Retinal pigment epithelial cell (primary cell): ENCODE data around the gene FLT4.

Experiments used
- DNase-seq: peaks from one replicate; pipeline ENCODE4 v3.0.0-alpha.2; 2010; ENCODE audit warnings: low read depth
- H3K4me3 ChIP-seq: 2 replicates; pipeline ENCODE4 v1.5.1; 2011; ENCODE audit warnings: mild to moderate bottlenecking, low read length, control low read depth, moderate library complexity
- TF ChIP-seq, protein P1 (sequence below): conservative IDR thresholded peaks from 2 replicates; pipeline ENCODE4 v1.5.1; 2011; ENCODE audit warnings: low read depth, low read length, control low read depth, inconsistent platforms

FLT4 gene

DNA sequence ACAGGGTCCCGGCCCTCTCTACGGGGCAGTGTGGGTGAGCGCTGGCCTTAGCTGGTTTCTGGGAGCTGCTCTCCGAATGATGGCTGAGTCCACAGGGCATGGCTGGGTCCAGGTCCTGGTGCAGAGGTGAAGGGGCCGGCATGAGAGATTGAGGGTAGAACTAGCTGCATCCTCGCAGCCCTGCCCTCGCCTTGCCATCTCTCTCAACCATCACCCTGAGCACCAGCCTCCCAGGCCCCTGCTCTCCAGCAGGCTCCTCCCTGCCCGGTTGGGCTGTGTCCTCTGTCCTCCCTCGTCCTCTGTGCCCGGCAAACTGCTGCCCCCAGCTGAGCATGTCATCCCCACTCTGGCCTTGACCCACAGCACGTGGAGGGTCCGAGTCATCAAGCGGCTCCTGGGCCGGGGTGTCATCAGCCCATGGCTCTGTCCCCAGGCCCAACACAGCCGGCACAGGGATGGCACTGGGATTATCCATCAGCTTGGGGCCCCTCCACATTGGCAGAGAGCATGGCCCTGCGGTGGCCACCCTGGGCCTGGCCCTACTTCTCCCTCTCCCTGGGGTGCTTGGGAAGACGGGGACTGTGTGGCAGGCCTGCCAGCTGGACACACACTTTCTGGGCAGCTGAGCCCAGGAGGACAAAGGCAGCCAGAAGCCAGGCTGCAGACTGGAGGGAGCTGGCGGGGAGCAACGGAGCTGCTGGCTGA is 8.4 kb downstream of the FLT4 start:
- TF ChIP-seq, protein P1, sequence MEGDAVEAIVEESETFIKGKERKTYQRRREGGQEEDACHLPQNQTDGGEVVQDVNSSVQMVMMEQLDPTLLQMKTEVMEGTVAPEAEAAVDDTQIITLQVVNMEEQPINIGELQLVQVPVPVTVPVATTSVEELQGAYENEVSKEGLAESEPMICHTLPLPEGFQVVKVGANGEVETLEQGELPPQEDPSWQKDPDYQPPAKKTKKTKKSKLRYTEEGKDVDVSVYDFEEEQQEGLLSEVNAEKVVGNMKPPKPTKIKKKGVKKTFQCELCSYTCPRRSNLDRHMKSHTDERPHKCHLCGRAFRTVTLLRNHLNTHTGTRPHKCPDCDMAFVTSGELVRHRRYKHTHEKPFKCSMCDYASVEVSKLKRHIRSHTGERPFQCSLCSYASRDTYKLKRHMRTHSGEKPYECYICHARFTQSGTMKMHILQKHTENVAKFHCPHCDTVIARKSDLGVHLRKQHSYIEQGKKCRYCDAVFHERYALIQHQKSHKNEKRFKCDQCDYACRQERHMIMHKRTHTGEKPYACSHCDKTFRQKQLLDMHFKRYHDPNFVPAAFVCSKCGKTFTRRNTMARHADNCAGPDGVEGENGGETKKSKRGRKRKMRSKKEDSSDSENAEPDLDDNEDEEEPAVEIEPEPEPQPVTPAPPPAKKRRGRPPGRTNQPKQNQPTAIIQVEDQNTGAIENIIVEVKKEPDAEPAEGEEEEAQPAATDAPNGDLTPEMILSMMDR: no peak

DNA sequence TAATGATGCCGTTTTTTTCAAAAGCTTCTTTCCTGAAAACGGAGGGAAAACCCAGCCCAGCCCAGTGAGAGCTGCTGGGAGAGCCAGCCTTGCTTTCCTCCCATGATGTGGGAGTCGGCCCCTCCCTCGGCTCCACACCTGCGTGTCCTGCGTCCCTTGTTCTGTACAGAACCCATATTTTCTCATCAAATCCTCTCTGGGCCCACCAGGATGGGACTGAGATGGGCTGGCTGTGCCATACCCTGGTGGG is 8.9 kb downstream of the FLT4 start:
- no peak overlapping the region for H3K4me3 ChIP-seq
- DNase-seq: no peak
- TF ChIP-seq, protein P1: no peak

More for the DNA sequence above, 8.4 kb downstream of the FLT4 start:
- H3K4me3 ChIP-seq: no peak overlapping the region
- no peak for DNase-seq

DNA sequence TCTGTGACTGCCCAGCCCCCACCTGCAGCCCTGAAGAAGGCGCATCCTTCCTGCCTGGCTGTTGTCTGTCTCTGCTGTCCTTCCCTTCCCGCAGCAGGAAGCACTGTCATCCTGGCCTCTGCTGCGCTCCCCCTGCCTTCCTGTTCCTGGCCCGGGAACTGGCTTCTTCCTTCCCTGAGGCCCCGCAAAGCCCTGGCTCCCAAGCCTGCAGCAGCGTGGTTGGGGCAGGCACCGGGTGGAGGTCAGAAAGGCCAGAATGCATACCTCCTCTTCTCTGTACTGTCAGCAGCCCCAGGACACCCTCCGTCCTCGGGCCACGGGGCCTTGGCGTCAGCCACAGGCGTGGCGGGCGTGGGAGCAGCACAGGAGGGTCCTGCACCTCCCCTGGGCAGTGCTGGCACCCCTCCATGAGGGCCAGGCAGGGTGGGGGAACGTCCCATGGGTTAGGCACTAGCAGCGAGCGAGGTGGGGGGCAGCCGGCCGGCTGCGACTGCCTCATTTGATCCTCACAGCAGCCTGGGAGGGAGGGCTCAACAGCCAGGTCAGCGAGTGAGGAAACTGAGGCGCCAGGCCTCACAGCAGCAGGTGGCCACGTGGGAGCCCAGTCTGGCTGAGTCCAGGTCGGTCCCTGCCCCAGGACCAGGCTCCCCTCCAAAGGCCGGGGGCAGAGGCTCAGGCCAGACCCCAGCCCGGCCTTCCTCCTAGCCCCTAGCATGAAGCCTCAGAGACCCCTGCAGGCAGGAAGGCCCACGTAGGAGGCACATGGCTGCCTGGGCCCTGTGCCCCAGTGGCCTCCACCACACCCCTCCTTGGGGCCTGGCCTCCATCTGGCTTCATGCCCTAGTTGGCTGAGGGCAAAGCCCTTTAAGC is 9.4 kb downstream of the FLT4 start:
- H3K4me3 ChIP-seq: no peak overlapping the region
- no peak for DNase-seq
- TF ChIP-seq, protein P1: no peak

DNA sequence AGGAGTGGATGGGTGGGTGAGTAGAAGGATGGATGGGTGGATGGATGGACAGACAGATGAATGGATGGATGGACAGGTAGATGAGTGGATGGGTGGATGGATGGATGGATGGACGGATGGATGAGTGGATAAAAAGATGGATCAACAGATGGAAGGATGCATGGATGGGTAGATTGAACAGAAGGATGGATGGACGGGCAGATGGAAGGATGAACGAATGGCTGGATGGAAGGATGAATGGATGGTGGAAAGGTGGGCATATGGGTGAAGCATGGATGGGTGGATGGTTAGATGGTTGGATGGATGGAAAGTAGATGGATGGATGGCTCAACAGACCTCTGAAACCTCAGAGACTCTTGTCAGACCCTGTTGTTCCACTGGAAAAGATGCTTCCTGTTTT is 10.1 kb downstream of the FLT4 start:
- TF ChIP-seq, protein P1: no peak
- no peak overlapping the region for H3K4me3 ChIP-seq
- DNase-seq: no peak

DNA sequence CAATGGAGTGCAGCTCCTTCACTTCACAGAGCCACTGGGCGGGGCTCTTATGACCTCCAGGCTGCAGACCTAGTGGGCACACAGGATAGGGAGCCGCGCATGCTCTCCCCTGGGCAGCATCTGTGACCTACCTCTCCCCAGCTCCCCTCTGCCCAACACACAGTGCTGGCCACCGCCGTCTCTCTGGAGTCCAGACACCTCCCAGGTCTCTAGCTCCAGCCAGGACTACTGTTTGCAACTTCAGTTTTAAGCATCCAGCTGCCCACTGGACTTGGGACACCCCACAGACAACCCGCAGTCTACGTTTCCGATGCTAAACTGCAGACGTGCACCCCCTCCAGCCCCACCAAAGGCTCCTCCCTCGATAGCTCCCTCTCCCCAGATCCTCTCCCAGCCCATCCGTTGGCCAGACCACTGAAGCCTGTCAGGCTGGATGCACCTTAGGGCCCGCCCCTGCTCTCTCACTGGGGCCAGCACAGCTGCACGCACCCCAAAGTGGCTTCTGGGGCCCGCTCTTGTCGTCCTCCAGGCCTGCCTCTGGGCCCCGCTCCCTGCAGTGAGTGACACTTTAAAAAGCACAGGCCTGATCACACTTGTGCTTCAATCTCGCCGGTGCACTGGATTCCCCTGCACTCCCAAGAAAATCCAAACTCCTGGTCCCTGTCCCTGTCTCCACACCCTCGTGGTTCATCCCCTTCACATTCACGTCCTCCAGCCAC is 11.3 kb downstream of the FLT4 start:
- TF ChIP-seq, protein P1: no peak
- DNase-seq: no peak
- no peak overlapping the region for H3K4me3 ChIP-seq

DNA sequence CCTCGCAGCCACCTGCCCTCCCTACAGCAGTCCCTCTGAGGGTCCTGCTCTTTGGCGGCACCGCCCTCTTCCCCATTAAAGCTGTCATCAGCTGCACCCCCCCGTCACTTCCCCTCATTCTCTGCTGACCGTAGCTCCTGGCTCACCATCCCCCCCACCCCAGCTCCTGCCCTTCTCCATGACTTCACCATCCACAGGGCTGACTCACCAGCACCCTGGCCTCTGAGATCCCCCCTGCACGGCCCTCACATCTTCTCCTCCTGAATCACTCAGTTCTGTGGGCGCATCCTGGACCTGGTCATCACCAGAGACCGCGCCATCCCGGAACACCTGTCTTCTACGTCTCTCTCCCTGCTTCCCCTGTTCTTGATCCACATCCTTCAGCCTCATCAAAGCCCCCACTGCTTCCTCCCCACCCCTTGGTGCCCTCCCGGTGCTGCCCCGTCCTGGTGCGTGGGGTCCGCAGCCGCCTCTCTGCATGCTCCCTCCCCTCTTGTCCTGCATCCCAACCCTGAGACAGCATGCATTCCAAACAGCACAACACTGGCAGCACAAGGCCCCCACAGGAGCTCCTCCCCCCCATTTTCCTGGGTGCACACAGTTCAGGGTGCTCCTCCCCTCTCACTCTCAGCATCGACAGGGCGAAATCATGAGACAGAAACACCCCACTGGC is 12.9 kb downstream of the FLT4 start:
- no peak overlapping the region for H3K4me3 ChIP-seq
- TF ChIP-seq, protein P1: no peak
- DNase-seq: no peak
